Fibroblast of pulmonary artery (primary cell): ENCODE results near the gene LNX2.

Experiments used
- DNase-seq: peaks from one replicate; pipeline ENCODE4 v3.0.0-alpha.2; 2010; ENCODE audit warnings: low read depth
- H3K4me3 ChIP-seq: replicated peaks from 2 replicates; pipeline ENCODE4 v1.5.1; 2011; ENCODE audit warnings: low read depth, mild to moderate bottlenecking, control low read depth, low read length, moderate library complexity
- CTCF ChIP-seq: IDR thresholded peaks from 2 replicates; pipeline ENCODE4 v1.5.1; 2011; ENCODE audit warnings: mild to moderate bottlenecking, control low read depth, low read length, inconsistent platforms; ENCODE audit errors: missing control alignments

The LNX2 gene

GRCh38 chr13:27654816-27655215, 34.5 kb upstream of the LNX2 start:
- no peak for TF ChIP-seq CTCF
- DNase-seq, result no peak
- no peak overlapping the region for H3K4me3 ChIP-seq

- no peak overlapping the region for H3K4me3 ChIP-seq
- DNase-seq, result no peak
- TF ChIP-seq CTCF, result no peak
These were observed 33.7 kb upstream of the LNX2 start for GRCh38 chr13:27654059-27654458.

- no peak for DNase-seq
- H3K4me3 ChIP-seq, result no peak overlapping the region
- no peak for TF ChIP-seq CTCF
These were observed 30.0 kb upstream of the LNX2 start for GRCh38 chr13:27650312-27650711.

- no peak for TF ChIP-seq CTCF
- H3K4me3 ChIP-seq, result no peak overlapping the region
- DNase-seq, result peak; percentile 70
These were observed 24.0 kb upstream of the LNX2 start for GRCh38 chr13:27644302-27644701.

- DNase-seq, result no peak
- no peak overlapping the region for H3K4me3 ChIP-seq
- no peak for TF ChIP-seq CTCF
These were observed 23.2 kb upstream of the LNX2 start for GRCh38 chr13:27643334-27644132.

- no peak for TF ChIP-seq CTCF
- DNase-seq, result no peak
- no peak overlapping the region for H3K4me3 ChIP-seq
These were observed 21.6 kb upstream of the LNX2 start for GRCh38 chr13:27641711-27642502.
